Measurements from ENCODE around the gene POLR2F. TPM values are rescaled to one million over a fixed set of nuclear protein-coding genes. Genes with fewer than 3 reads are reported as not detected.

Gene POLR2F
- total RNA-seq, 4 donors from 2014 or later, result 19.7 to 88.9 (median 55.2) TPM

- TF ChIP-seq CTCF (IDR thresholded peaks at IDR 0.05), result no peak
- no peak for TF ChIP-seq POLR2A (IDR thresholded peaks at IDR 0.05)
- H3K9me3 ChIP-seq, result no peaks in the 10 kb centered on the region
- H3K27me3 ChIP-seq, result no peaks in the 10 kb centered on the region
- WGBS, 2 donors, result 79 to 86% methylated on average over 7 to 8 of the region's 8 CpGs
- H3K4me3 ChIP-seq (replicated peaks in 1 of 3), result no peak overlapping the region
- DNase-seq, result no peak
- no peaks in the 10 kb centered on the region for H3K36me3 ChIP-seq
- no peaks in the 10 kb centered on the region for H3K4me1 ChIP-seq
- intact Hi-C loops (cut with DNase I), result no loop called here
- H3K27ac ChIP-seq, result no peak overlapping the region
Observed at GRCh38 chr22:37982151-37982785, 28.8 kb downstream of the POLR2F start.

GRCh38 chr22:37982938-37983859 lies 29.7 kb downstream of the POLR2F start:
- Histone ChIP-seq H3K27ac (no peak overlapping the region), H3K9me3 (no peaks in the 10 kb centered on the region), H3K36me3 (no peaks in the 10 kb centered on the region), H3K4me1 (no peaks in the 10 kb centered on the region), H3K4me3 (replicated peaks in 1 of 3) (no peak overlapping the region), H3K27me3 (no peaks in the 10 kb centered on the region)
- TF ChIP-seq CTCF (IDR thresholded peaks at IDR 0.05) (peak in 3 of 6 experiments; percentile 12 to 19 (median 12)), POLR2A (IDR thresholded peaks at IDR 0.05) (no peak)
- intact Hi-C loops (cut with DNase I), result no loop called here
- whole genome bisulfite sequencing, 2 donors, result 33 to 46% methylated on average over 20 to 33 of the region's 84 CpGs
- DNase-seq, result peak; percentile 15

- Histone ChIP-seq H3K9me3 (no peaks in the 10 kb centered on the region), H3K27me3 (no peaks in the 10 kb centered on the region), H3K4me3 (replicated peaks in 1 of 3) (no peak within 1 kb of the TSS), H3K27ac (no peak within 1 kb of the TSS), H3K36me3 (no peaks in the 10 kb centered on the region), H3K4me1 (no peaks in the 10 kb centered on the region)
- TF ChIP-seq CTCF (IDR thresholded peaks at IDR 0.05) (no peak), POLR2A (IDR thresholded peaks at IDR 0.05) (no peak)
- no peak for DNase-seq
- 66 to 84% methylated on average over 16 to 26 of the region's 42 CpGs for WGBS, 2 donors
- intact Hi-C loops (cut with DNase I), result no loop called here
Observed at GRCh38 chr22:37983860-37984791, 30.6 kb downstream of the POLR2F start, which contains the start of gene SOX10. Gene SOX10, minus strand, starts transcription at chr22:37984555. Its CDS starts 771 bp downstream, at chr22:37983784.

- no peak for TF ChIP-seq CTCF (IDR thresholded peaks at IDR 0.05)
- TF ChIP-seq POLR2A (IDR thresholded peaks at IDR 0.05), result no peak
- H3K9me3 ChIP-seq, result no peaks in the 10 kb centered on the region
- H3K4me3 ChIP-seq (replicated peaks in 1 of 3), result no peak overlapping the region
Observed at GRCh38 chr22:37985050-37985585, 31.6 kb downstream of the POLR2F start.

More at GRCh38 chr22:37985050-37985585, 31.6 kb downstream of the POLR2F start:
- DNase-seq, result no peak
- 89 to 93% methylated on average over 6 to 9 of the region's 9 CpGs for WGBS, 2 donors
- H3K36me3 ChIP-seq, result no peaks in the 10 kb centered on the region
- intact Hi-C loops (cut with DNase I), result no loop called here
- H3K27me3 ChIP-seq, result no peaks in the 10 kb centered on the region
- H3K4me1 ChIP-seq, result no peaks in the 10 kb centered on the region
- H3K27ac ChIP-seq, result no peak overlapping the region
